ENCODE results near the gene TMEM270. TPM values are rescaled to one million over a fixed set of nuclear protein-coding genes. Genes with fewer than 3 reads are reported as not detected.

The TMEM270 gene
- polyA plus RNA-seq, 1 donor from 2014 or later: not detected

DNA sequence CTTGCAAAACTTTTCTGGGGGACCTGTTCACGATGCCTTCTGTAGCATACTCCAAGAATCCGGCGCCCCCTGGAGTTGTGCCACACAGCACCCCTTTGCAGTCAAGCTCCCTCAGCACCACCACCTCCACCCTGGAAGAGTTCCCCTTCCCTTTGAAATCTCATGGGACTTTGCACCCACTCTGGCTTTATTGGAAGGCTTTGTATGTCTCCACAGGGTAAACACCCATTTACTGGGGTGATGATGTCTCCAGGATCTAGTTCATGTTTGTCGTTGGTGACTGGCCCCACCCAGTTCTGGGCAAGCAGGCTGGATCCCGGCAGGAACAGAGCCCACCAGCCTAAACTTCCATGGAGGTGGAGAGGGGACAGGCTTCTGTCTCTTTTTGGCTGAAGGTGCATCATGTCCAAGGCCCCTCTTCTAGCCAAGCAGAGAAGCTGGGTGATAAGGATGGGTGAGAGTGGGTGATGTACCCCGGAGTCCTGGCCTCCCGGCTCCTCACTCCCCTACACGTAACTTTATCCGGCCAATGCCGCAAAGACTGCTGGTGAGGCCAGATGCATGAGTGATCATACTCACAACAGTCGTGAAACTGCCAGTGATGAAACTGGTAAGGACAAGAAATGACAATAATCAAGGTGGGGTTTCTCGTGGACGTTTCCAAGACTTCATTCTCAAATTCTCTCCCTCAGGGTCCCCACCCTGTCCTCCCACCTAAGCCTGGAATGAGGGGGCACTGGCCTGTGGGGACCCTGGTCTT lies 30.9 kb upstream of the TMEM270 start:
- Histone ChIP-seq H3K27ac (ENCODE audit: low read length) (no peak overlapping the region), H3K27me3 (ENCODE audit: insufficient read depth, low read depth, low read length) (no peaks in the 10 kb centered on the region), H3K4me3 (ENCODE audit: low read length) (no peak overlapping the region), H3K9me2 (ENCODE audit: insufficient read depth, low read length) (no peaks in the 10 kb centered on the region), H3F3A (ENCODE audit: insufficient read depth, low read length, poor library complexity, severe bottlenecking) (no peaks in the 10 kb centered on the region), H3K4me2 (ENCODE audit: low read length) (no peak overlapping the region), H3K9ac (ENCODE audit: low read length) (no peak overlapping the region), H3K36me3 (ENCODE audit: insufficient read depth, low read length) (no peaks in the 10 kb centered on the region), H2AFZ (ENCODE audit: low read depth, low read length) (no peak overlapping the region), H4K20me1 (ENCODE audit: insufficient read depth) (no peaks in the 10 kb centered on the region), H3K9me3 (ENCODE audit: low read length) (peaks cover 4% of the 10 kb centered on the region), H3K79me2 (replicated peaks; ENCODE audit: insufficient read depth, low read length) (no peaks in the 10 kb centered on the region)
- no peak for TF ChIP-seq EZH2 (IDR thresholded peaks at IDR 0.05; ENCODE audit: borderline replicate concordance, insufficient read depth, low read length, poor library complexity, severe bottlenecking)
- TF ChIP-seq EP300 (conservative IDR thresholded peaks at IDR 0.05; ENCODE audit: poor library complexity, severe bottlenecking): no peak
- TF ChIP-seq, protein P1, sequence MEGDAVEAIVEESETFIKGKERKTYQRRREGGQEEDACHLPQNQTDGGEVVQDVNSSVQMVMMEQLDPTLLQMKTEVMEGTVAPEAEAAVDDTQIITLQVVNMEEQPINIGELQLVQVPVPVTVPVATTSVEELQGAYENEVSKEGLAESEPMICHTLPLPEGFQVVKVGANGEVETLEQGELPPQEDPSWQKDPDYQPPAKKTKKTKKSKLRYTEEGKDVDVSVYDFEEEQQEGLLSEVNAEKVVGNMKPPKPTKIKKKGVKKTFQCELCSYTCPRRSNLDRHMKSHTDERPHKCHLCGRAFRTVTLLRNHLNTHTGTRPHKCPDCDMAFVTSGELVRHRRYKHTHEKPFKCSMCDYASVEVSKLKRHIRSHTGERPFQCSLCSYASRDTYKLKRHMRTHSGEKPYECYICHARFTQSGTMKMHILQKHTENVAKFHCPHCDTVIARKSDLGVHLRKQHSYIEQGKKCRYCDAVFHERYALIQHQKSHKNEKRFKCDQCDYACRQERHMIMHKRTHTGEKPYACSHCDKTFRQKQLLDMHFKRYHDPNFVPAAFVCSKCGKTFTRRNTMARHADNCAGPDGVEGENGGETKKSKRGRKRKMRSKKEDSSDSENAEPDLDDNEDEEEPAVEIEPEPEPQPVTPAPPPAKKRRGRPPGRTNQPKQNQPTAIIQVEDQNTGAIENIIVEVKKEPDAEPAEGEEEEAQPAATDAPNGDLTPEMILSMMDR (IDR thresholded peaks at IDR 0.05; ENCODE audit: poor library complexity, severe bottlenecking): no peak
- TF ChIP-seq, protein P2, sequence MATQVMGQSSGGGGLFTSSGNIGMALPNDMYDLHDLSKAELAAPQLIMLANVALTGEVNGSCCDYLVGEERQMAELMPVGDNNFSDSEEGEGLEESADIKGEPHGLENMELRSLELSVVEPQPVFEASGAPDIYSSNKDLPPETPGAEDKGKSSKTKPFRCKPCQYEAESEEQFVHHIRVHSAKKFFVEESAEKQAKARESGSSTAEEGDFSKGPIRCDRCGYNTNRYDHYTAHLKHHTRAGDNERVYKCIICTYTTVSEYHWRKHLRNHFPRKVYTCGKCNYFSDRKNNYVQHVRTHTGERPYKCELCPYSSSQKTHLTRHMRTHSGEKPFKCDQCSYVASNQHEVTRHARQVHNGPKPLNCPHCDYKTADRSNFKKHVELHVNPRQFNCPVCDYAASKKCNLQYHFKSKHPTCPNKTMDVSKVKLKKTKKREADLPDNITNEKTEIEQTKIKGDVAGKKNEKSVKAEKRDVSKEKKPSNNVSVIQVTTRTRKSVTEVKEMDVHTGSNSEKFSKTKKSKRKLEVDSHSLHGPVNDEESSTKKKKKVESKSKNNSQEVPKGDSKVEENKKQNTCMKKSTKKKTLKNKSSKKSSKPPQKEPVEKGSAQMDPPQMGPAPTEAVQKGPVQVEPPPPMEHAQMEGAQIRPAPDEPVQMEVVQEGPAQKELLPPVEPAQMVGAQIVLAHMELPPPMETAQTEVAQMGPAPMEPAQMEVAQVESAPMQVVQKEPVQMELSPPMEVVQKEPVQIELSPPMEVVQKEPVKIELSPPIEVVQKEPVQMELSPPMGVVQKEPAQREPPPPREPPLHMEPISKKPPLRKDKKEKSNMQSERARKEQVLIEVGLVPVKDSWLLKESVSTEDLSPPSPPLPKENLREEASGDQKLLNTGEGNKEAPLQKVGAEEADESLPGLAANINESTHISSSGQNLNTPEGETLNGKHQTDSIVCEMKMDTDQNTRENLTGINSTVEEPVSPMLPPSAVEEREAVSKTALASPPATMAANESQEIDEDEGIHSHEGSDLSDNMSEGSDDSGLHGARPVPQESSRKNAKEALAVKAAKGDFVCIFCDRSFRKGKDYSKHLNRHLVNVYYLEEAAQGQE (IDR thresholded peaks at IDR 0.05; ENCODE audit: borderline replicate concordance): no peak
- TF ChIP-seq TAF1 (IDR thresholded peaks at IDR 0.05; ENCODE audit: low read depth): no peak
- TF ChIP-seq MXI1 (conservative IDR thresholded peaks at IDR 0.05; ENCODE audit: poor library complexity, severe bottlenecking): no peak
- no peak for TF ChIP-seq POLR2AphosphoS5 (IDR thresholded peaks at IDR 0.05)
- TF ChIP-seq SMC3 (conservative IDR thresholded peaks at IDR 0.05; ENCODE audit: poor library complexity): no peak
- TF ChIP-seq RAD21 (conservative IDR thresholded peaks at IDR 0.05): no peak

DNA sequence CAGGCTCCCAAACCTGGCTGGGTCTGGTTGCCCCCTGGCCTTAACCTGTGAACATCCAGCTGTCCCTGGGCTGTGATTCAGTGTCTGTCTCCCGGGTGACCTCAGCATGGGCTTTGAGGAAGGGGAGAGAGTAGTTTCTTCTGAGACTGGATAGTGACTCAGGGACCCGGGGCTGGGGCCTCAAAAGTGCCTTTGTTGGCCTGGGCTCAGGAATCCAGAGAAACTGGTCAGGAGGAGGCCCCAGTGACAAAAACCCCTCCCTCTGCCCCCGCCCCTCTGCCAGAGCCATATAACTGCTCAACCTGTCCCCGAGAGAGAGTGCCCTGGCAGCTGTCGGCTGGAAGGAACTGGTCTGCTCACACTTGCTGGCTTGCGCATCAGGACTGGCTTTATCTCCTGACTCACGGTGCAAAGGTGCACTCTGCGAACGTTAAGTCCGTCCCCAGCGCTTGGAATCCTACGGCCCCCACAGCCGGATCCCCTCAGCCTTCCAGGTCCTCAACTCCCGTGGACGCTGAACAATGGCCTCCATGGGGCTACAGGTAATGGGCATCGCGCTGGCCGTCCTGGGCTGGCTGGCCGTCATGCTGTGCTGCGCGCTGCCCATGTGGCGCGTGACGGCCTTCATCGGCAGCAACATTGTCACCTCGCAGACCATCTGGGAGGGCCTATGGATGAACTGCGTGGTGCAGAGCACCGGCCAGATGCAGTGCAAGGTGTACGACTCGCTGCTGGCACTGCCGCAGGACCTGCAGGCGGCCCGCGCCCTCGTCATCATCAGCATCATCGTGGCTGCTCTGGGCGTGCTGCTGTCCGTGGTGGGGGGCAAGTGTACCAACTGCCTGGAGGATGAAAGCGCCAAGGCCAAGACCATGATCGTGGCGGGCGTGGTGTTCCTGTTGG lies 30.0 kb upstream of the TMEM270 start, which contains the start of gene CLDN4:
Gene CLDN4, plus strand, starts transcription at position 316 of the 903 bp plus-strand sequence. Its CDS starts 206 bp downstream, at position 522.
- TF ChIP-seq, protein P2 (IDR thresholded peaks at IDR 0.05; ENCODE audit: borderline replicate concordance): no peak
- TF ChIP-seq, protein P1 (IDR thresholded peaks at IDR 0.05; ENCODE audit: poor library complexity, severe bottlenecking): no peak
- no peak for TF ChIP-seq SMC3 (conservative IDR thresholded peaks at IDR 0.05; ENCODE audit: poor library complexity)
- TF ChIP-seq EZH2 (IDR thresholded peaks at IDR 0.05; ENCODE audit: borderline replicate concordance, insufficient read depth, low read length, poor library complexity, severe bottlenecking): no peak
- no peak for TF ChIP-seq POLR2AphosphoS5 (IDR thresholded peaks at IDR 0.05)
- TF ChIP-seq MXI1 (conservative IDR thresholded peaks at IDR 0.05; ENCODE audit: poor library complexity, severe bottlenecking): no peak
- TF ChIP-seq EP300 (conservative IDR thresholded peaks at IDR 0.05; ENCODE audit: poor library complexity, severe bottlenecking): no peak
- TF ChIP-seq RAD21 (conservative IDR thresholded peaks at IDR 0.05): no peak
- no peak for TF ChIP-seq TAF1 (IDR thresholded peaks at IDR 0.05; ENCODE audit: low read depth)
- H3K9me2 ChIP-seq (ENCODE audit: insufficient read depth, low read length): no peaks in the 10 kb centered on the region
- H3F3A ChIP-seq (ENCODE audit: insufficient read depth, low read length, poor library complexity, severe bottlenecking): no peaks in the 10 kb centered on the region
- no peak within 1 kb of the TSS for H3K27ac ChIP-seq (ENCODE audit: low read length)
- H3K27me3 ChIP-seq (ENCODE audit: insufficient read depth, low read depth, low read length): no peaks in the 10 kb centered on the region
- no peak within 1 kb of the TSS for H3K4me3 ChIP-seq (ENCODE audit: low read length)
- no peaks in the 10 kb centered on the region for H4K20me1 ChIP-seq (ENCODE audit: insufficient read depth)
- H3K36me3 ChIP-seq (ENCODE audit: insufficient read depth, low read length): no peaks in the 10 kb centered on the region
- no peak within 1 kb of the TSS for H2AFZ ChIP-seq (ENCODE audit: low read depth, low read length)
- H3K9me3 ChIP-seq (ENCODE audit: low read length): peaks cover 4% of the 10 kb centered on the region
- H3K4me2 ChIP-seq (ENCODE audit: low read length): no peak within 1 kb of the TSS
- H3K9ac ChIP-seq (ENCODE audit: low read length): no peak within 1 kb of the TSS
- H3K79me2 ChIP-seq (replicated peaks; ENCODE audit: insufficient read depth, low read length): no peaks in the 10 kb centered on the region

Data from neural cell (in vitro differentiated cells).